Colonic mucosa (tissue), 4 donors: ENCODE measurements around the gene COL19A1. TPM values are rescaled to one million over a fixed set of nuclear protein-coding genes. Genes with fewer than 3 reads are reported as not detected.

Source experiments
- DNase-seq: peaks from one replicate; pipeline ENCODE4 v3.0.0-alpha.2; 2020
- H3K27ac ChIP-seq: fragments of 200-600 bp; one replicate; pipeline ENCODE4 v1.8.0; 2021
- H3K27me3 ChIP-seq: fragments of 200-600 bp; one replicate; pipeline ENCODE4 v1.8.0; 2021
- H3K36me3 ChIP-seq: fragments of 200-600 bp; one replicate; pipeline ENCODE4 v1.8.0; 2021
- H3K4me1 ChIP-seq: fragments of 200-600 bp; one replicate; pipeline ENCODE4 v1.8.0; 2021; ENCODE audit warnings: mild to moderate bottlenecking
- H3K4me3 ChIP-seq: fragments of 200-600 bp; one replicate; pipeline ENCODE4 v1.8.0; 2021
- H3K9ac ChIP-seq, 2 donors: one replicate each; pipeline ENCODE4 v1.7.0; 2013; ENCODE audit warnings: control low read depth in 2 of 2, low read depth in 2 of 2, low read length in 2 of 2
- H3K9me3 ChIP-seq: fragments of 200-600 bp; one replicate; pipeline ENCODE4 v1.8.0; 2021
- intact Hi-C: fragments of 100-400 bp; cut with DNase I; formaldehyde crosslinking; loops from one replicate; pipeline ENCODE4 v1.14.1; 2022
- total RNA-seq, 2 donors: library from RNA; stranded (reverse); fragmentation: NEBNext Ultra II Directional in 1 of 2; extraction: Animal tissue kit (Norgen Biotek cat#: 25700) in 1 of 2; gene quantifications; one replicate each; pipeline ENCODE4 v1.2.1, GENCODE V29; 2021
- TF ChIP-seq, protein P1 (sequence below): fragments of 200-600 bp; IDR thresholded peaks from one replicate; pipeline ENCODE4 v1.8.0; 2022; ENCODE audit warnings: antibody characterized with exemption, mild to moderate bottlenecking
- donor health status: healthy.
- donor health status: DM: no; HTN: no; CAD: no.
- donor health status: DM: no; HTN: no; CAD: no.

The COL19A1 gene
- total RNA-seq, 2 donors from 2014 or later: 0.22 to 0.56 TPM

DNA sequence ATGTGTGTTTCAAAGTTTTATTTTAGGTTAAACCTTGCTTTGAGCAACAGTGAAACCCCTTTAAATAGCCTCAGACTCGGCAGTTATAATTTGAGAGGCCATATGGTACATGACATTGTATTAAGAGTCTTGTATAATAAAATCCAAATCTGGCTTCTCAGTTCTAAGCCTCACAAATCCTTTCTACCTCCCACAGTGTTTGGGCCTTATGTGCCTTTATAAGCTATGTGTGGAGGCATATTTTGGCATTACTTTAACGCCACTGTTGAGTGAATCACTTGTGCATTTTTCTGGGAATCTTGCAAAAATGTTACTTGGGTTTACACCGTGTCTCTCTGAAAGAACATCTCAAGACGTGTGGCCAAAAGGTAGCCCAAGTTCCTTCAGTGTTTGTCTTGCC is 284.2 kb downstream of the COL19A1 start:
- Histone ChIP-seq H3K27me3 (no peaks in the 10 kb centered on the region), H3K4me3 (no peak overlapping the region), H3K36me3 (no peaks in the 10 kb centered on the region), H3K27ac (no peak overlapping the region), H3K9me3 (no peaks in the 10 kb centered on the region), H3K9ac (no peak overlapping the region), H3K4me1 (no peaks in the 10 kb centered on the region)
- TF ChIP-seq, protein P1, sequence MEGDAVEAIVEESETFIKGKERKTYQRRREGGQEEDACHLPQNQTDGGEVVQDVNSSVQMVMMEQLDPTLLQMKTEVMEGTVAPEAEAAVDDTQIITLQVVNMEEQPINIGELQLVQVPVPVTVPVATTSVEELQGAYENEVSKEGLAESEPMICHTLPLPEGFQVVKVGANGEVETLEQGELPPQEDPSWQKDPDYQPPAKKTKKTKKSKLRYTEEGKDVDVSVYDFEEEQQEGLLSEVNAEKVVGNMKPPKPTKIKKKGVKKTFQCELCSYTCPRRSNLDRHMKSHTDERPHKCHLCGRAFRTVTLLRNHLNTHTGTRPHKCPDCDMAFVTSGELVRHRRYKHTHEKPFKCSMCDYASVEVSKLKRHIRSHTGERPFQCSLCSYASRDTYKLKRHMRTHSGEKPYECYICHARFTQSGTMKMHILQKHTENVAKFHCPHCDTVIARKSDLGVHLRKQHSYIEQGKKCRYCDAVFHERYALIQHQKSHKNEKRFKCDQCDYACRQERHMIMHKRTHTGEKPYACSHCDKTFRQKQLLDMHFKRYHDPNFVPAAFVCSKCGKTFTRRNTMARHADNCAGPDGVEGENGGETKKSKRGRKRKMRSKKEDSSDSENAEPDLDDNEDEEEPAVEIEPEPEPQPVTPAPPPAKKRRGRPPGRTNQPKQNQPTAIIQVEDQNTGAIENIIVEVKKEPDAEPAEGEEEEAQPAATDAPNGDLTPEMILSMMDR: no peak
- DNase-seq: no peak
- intact Hi-C loops: no loop called here

DNA sequence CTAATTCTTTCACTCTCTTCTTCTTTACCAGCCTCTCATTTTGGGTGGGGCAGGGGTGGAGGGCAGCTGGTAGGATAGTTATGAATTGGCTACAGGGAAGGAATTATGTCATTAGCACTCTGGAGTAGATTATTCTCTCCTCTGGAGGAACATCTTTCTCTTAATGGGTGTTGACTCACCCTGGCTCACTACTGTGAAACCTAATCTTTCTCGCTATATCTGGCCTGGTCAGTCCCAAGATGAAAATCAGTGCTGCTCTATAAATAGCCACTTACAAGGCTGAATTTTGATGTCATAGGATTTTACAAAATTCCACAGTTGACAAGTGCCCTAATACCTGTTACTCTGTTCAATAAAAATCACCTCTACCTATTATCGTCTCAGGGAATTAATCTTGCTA is 285.3 kb downstream of the COL19A1 start:
- H3K4me3 ChIP-seq: no peak overlapping the region
- no peaks in the 10 kb centered on the region for H3K27me3 ChIP-seq
- H3K27ac ChIP-seq: no peak overlapping the region
- no peaks in the 10 kb centered on the region for H3K4me1 ChIP-seq
- no peak for DNase-seq
- H3K9ac ChIP-seq: no peak overlapping the region
- no peaks in the 10 kb centered on the region for H3K36me3 ChIP-seq
- intact Hi-C loops: no loop called here
- no peaks in the 10 kb centered on the region for H3K9me3 ChIP-seq
- TF ChIP-seq, protein P1: no peak

DNA sequence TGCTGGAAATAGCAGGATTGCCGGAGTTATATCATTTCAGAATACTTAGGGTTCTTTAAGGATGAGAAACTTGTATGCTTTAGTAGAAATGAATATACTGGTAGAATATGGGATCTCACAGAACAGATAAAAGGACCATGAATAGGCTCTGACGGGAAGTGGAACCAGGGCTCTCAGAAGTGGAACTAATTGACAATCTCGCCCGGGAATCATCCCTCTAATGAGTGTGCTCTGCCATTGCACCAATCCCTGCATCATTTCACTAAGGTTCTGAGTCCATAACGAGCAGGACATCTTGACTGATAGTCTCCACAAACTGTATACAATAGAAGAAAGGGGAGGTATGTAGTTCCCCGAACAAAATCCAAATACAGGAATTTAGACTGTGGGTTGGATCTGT is 286.4 kb downstream of the COL19A1 start:
- Histone ChIP-seq H3K27me3 (no peaks in the 10 kb centered on the region), H3K4me1 (no peaks in the 10 kb centered on the region), H3K4me3 (no peak overlapping the region), H3K9ac (no peak overlapping the region), H3K27ac (no peak overlapping the region), H3K36me3 (no peaks in the 10 kb centered on the region), H3K9me3 (no peaks in the 10 kb centered on the region)
- TF ChIP-seq, protein P1: no peak
- no peak for DNase-seq
- intact Hi-C loops: no loop called here

DNA sequence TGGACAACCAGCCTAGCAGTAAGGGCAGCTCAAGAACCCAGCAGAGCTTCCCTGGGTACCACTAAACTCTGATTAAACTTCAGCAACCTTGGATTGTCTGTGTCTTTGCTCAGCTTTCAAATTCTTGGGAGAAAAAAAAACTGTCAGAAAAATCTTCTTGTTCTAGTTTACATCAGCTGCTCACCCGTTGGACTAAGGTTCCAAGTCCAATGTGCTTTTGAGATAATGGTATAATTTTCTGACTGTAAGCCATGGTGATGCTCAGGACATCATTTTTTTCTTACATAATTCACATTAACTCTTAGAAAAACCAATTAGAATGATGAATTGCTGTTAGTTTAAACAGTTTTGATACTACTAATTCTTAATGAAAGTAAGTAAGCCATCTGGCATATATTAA is 290.7 kb downstream of the COL19A1 start:
- TF ChIP-seq, protein P1: no peak
- Histone ChIP-seq H3K9me3 (no peaks in the 10 kb centered on the region), H3K27me3 (no peaks in the 10 kb centered on the region), H3K9ac (no peak overlapping the region), H3K4me1 (no peaks in the 10 kb centered on the region), H3K36me3 (no peaks in the 10 kb centered on the region), H3K27ac (no peak overlapping the region), H3K4me3 (no peak overlapping the region)
- intact Hi-C loops: no loop called here
- no peak for DNase-seq

DNA sequence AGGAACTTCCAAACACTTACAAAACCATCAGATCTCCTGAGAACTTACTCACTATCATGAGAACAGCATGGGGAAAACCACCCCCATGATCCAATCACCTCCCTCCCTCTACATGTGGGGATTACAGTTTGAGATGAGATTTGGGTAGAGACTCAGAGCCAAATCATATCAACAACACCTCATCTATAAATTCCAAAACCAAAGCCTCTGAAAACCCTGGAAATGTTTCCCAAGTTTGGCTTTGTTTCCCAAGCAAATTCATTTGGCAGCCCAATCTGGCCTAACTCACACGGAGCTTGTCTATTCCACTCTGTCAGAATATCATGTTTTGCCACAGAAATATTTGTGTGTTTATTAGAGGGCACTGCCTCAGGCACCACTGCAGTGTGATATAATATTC is 293.9 kb downstream of the COL19A1 start:
- no peaks in the 10 kb centered on the region for H3K27me3 ChIP-seq
- TF ChIP-seq, protein P1: no peak
- intact Hi-C loops: no loop called here
- no peaks in the 10 kb centered on the region for H3K4me1 ChIP-seq
- no peaks in the 10 kb centered on the region for H3K9me3 ChIP-seq
- H3K27ac ChIP-seq: no peak overlapping the region
- H3K4me3 ChIP-seq: no peak overlapping the region
- H3K9ac ChIP-seq: no peak overlapping the region
- no peaks in the 10 kb centered on the region for H3K36me3 ChIP-seq
- DNase-seq: no peak

DNA sequence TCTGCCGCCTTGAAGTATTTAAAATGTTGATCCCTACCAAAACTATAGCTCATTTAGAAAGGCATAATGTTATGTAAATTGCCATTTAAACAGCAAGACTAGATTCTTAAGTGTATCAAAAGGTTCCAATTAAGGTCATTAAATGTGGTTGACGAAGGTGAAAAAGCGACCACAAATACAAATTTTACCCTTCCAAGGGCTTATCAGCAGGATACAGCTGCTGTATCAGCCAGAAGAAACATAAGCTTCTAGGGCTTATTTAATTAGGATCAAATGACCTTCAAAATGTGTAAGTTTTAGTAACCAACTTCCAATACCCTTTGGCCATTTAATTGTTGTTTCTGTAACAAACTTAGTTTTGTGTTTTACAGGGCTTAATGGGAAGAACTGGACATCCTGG is 296.6 kb downstream of the COL19A1 start:
- Histone ChIP-seq H3K9me3 (no peaks in the 10 kb centered on the region), H3K27ac (no peak overlapping the region), H3K36me3 (no peaks in the 10 kb centered on the region), H3K27me3 (no peaks in the 10 kb centered on the region), H3K4me3 (no peak overlapping the region), H3K4me1 (no peaks in the 10 kb centered on the region), H3K9ac (no peak overlapping the region)
- no peak for DNase-seq
- TF ChIP-seq, protein P1: no peak
- intact Hi-C loops: no loop called here
